Endothelial cell of umbilical vein (primary cell): Measurements from ENCODE around the gene TNS1. TPM values are rescaled to one million over a fixed set of nuclear protein-coding genes. Genes with fewer than 3 reads are reported as not detected.

ENCODE experiments used
- BruUV-seq: library from RNA; stranded (reverse); fragments of 400-500 nt; replicated peaks from 2 replicates; lab custom pipeline; 2021; lab: Mats Ljungman, UMichigan
- CTCF ChIA-PET: fragments of 300-600, 350-600 bp; sonication (Branson Sonifier 250); formaldehyde crosslinking; loops from one replicate; lab custom pipeline; 2021; ENCODE audit warnings: antibody characterized with exemption, inconsistent platforms; lab: Charles Lee
- POLR2A ChIA-PET: fragments of 300-600, 350-600 bp; sonication (Branson Sonifier 250); formaldehyde crosslinking; loops from one replicate; lab custom pipeline; 2021; ENCODE audit warnings: antibody characterized with exemption, inconsistent platforms; lab: Charles Lee
- DNase-seq: peaks from one replicate; pipeline ENCODE4 v3.0.0-alpha.2; 2011; ENCODE audit warnings: low read depth, low spot score
- FAIRE-seq: peaks from 2 replicates; lab custom pipeline; 2011; peaks lifted over from hg19 to GRCh38; lab: Jason Lieb, UNC
- H2AFZ ChIP-seq: 2 replicates; pipeline ENCODE4 v1.6.0; 2012; ENCODE audit warnings: low read depth, low read length, control low read depth, inconsistent platforms
- H3K27ac ChIP-seq: 2 replicates; pipeline ENCODE4 v1.5.1; 2011; ENCODE audit warnings: low read depth, mild to moderate bottlenecking, control low read depth, low read length, moderate library complexity; ENCODE audit not compliant: insufficient read depth
- H3K27me3 ChIP-seq, 2 experiments: 2 replicates each; pipeline versions ENCODE4 v1.6.0 to v1.6.1; 2011; ENCODE audit warnings: low read length in 2 of 2, mixed read lengths in 1 of 2; ENCODE audit not compliant: control insufficient read depth in 2 of 2, insufficient read depth in 2 of 2
- H3K36me3 ChIP-seq, 2 experiments: 2 replicates in 1 of 2; 3 replicates in 1 of 2; pipeline ENCODE4 v1.5.1; 2011; ENCODE audit warnings: low read length in 2 of 2, mild to moderate bottlenecking in 1 of 2, moderate library complexity in 1 of 2; ENCODE audit not compliant: control insufficient read depth in 2 of 2, insufficient read depth in 2 of 2; ENCODE audit errors: extremely low read depth in 1 of 2
- H3K4me1 ChIP-seq: 3 replicates; pipeline ENCODE4 v1.5.1; 2011; ENCODE audit warnings: mild to moderate bottlenecking, low read length; ENCODE audit not compliant: control insufficient read depth, insufficient read depth; ENCODE audit errors: extremely low read depth
- H3K4me2 ChIP-seq: 2 replicates; pipeline ENCODE4 v1.6.1; 2011; ENCODE audit warnings: low read length, control low read depth, mixed read lengths; ENCODE audit not compliant: insufficient read depth
- H3K4me3 ChIP-seq, 3 experiments: fragments of 200-600 bp in 1 of 3; sonication (generic), shearing (Covaris generic) in 1 of 3; replicated peaks in 1 of 3; 2 replicates each; pipeline ENCODE4 v1.5.1; 2011 to 2016; ENCODE audit warnings: control low read depth in 3 of 3, low read length in 3 of 3, mild to moderate bottlenecking in 2 of 3, inconsistent platforms in 1 of 3, low read depth in 1 of 3, moderate library complexity in 1 of 3; ENCODE audit not compliant: insufficient read depth in 1 of 3
- H3K79me2 ChIP-seq: 2 replicates; pipeline ENCODE4 v1.6.0; 2012; ENCODE audit warnings: low read length, inconsistent platforms; ENCODE audit not compliant: control insufficient read depth, insufficient read depth
- H3K9ac ChIP-seq: replicated peaks from 2 replicates; pipeline ENCODE3; 2011; ENCODE audit warnings: low read length, control low read depth; ENCODE audit not compliant: insufficient read depth; ENCODE audit errors: extremely low read depth
- H3K9me1 ChIP-seq: replicated peaks from 3 replicates; pipeline ENCODE4 v1.6.0; 2011; ENCODE audit warnings: mild to moderate bottlenecking, low read length; ENCODE audit not compliant: control insufficient read depth, insufficient read depth; ENCODE audit errors: extremely low read depth
- H3K9me3 ChIP-seq: replicated peaks from 2 replicates; pipeline ENCODE4 v1.5.1; 2012; ENCODE audit warnings: low read length, inconsistent platforms; ENCODE audit not compliant: control insufficient read depth, insufficient read depth
- H4K20me1 ChIP-seq: replicated peaks from 2 replicates; pipeline ENCODE3; 2011; ENCODE audit warnings: mild to moderate bottlenecking, low read length; ENCODE audit not compliant: control insufficient read depth, insufficient read depth; ENCODE audit errors: extremely low read depth
- EZH2 ChIP-seq: IDR thresholded peaks from 2 replicates; pipeline ENCODE4 v1.6.1; 2012; ENCODE audit warnings: borderline replicate concordance, low read depth, mild to moderate bottlenecking, moderate library complexity, low read length, inconsistent platforms; ENCODE audit not compliant: severe bottlenecking
- FOS ChIP-seq: IDR thresholded peaks from 2 replicates; pipeline ENCODE4 v1.6.1; 2011; ENCODE audit warnings: mild to moderate bottlenecking, low read length, moderate library complexity, borderline replicate concordance; ENCODE audit not compliant: insufficient read depth
- GATA2 ChIP-seq: IDR thresholded peaks from 2 replicates; pipeline ENCODE4 v1.7.0; 2011; ENCODE audit warnings: low read depth, mild to moderate bottlenecking, moderate library complexity, mixed read lengths, low read length; ENCODE audit not compliant: insufficient read length, insufficient read depth
- JUN ChIP-seq: IDR thresholded peaks from 2 replicates; pipeline ENCODE4 v1.6.1; 2011; ENCODE audit warnings: borderline replicate concordance, low read depth; ENCODE audit not compliant: insufficient read length, insufficient read depth
- MYC ChIP-seq: IDR thresholded peaks from one replicate; pipeline ENCODE4 v1.6.1; 2011; ENCODE audit warnings: mild to moderate bottlenecking, low read depth, low read length
- POLR2A ChIP-seq: IDR thresholded peaks from 2 replicates; pipeline ENCODE4 v1.6.1; 2012; ENCODE audit warnings: low read depth, mild to moderate bottlenecking, control low read depth, low read length
- POLR2AphosphoS5 ChIP-seq: IDR thresholded peaks from 2 replicates; pipeline ENCODE4 v1.6.1; 2012; ENCODE audit warnings: low read depth, mild to moderate bottlenecking, control low read depth, low read length, moderate library complexity; ENCODE audit not compliant: insufficient read depth
- dilution Hi-C: fragments of 300-500 bp; cut with MboI; formaldehyde crosslinking; loops from one replicate; pipeline ENCODE4 v1.15.0; 2019; ENCODE audit warnings: low sequenced_read_pairs; ENCODE audit not compliant: extremely low pct_ligation_motif_present
- intact Hi-C: fragments of 100-400 bp; cut with micrococcal nuclease; formaldehyde crosslinking; loops from one replicate; pipeline ENCODE4 v1.10.0; 2022
- polyA plus RNA-seq, 4 experiments: library from polyadenylated mRNA; depleted of rRNA in 3 of 4; stranded (reverse) in 3 of 4; unstranded in 1 of 4; fragments of >200 nt; gene quantifications; 2 replicates each; pipeline versions ENCODE4 v1.2.1 to v1.2.3, GENCODE V29; 2011 to 2012; ENCODE audit warnings: missing spikeins in 1 of 4
- total RNA-seq: library from RNA; stranded (reverse); gene quantifications from 2 replicates; pipeline ENCODE4 v1.2.3, GENCODE V29; 2021
- TF ChIP-seq, protein P1 (sequence below): IDR thresholded peaks from 2 replicates; pipeline ENCODE4 v1.6.1; 2011; ENCODE audit not compliant: insufficient read depth, insufficient read length
- TF ChIP-seq, protein P2 (sequence below), 2 donors: IDR thresholded peaks; 1 replicate in 1 of 2; 2 replicates in 1 of 2; pipeline ENCODE4 v1.5.1; 2011; ENCODE audit warnings: low read length in 2 of 2, mild to moderate bottlenecking in 2 of 2, moderate library complexity in 2 of 2, control low read depth in 1 of 2, inconsistent platforms in 1 of 2, low read depth in 1 of 2; ENCODE audit not compliant: insufficient read depth in 1 of 2; ENCODE audit errors: extremely low read depth in 1 of 2

Gene TNS1
- total and polyA plus RNA-seq, 2 donors (not counting 3 experiments of a cell fraction or from before 2014, with no cell fraction given) = 11.0 to 52.1 TPM

DNA sequence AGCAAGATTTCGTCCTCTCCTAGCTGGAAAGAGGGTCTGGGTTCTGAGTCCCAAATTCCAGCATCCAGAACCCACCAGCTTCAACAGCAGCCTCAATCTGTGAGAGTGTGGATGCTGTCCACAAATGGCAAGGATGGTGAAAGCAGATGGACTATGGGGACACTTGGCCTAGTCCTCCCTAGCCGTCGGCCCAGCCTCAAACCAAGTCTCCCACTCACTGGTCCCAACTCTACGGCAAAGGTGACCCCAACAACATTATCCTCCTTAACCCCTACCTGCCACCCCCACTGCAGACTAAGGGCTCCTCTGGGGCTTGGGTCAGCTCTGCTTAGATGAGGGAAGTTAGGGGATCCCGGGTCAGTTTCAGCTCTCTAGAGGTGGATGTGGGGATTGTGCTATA, 57.3 kb downstream of the TNS1 start:
- ChIA-PET POLR2A (no interaction called here), CTCF (interaction anchor here (1.8 to 3.4 kb wide), 4 partner anchors 12 to 48 kb away, joined by 4 to 15 read pairs (median 8); no protein-coding TSS in a partner anchor)
- Histone ChIP-seq H3K27ac (no peak overlapping the region), H3K4me1 (peaks cover 5% of the 10 kb centered on the region), H3K9me1 (no peaks in the 10 kb centered on the region), H3K9ac (no peak overlapping the region), H2AFZ (no peak overlapping the region), H3K27me3 (no peaks in the 10 kb centered on the region), H3K4me2 (no peak overlapping the region), H3K4me3 (no peak overlapping the region), H3K36me3 (no peaks in the 10 kb centered on the region), H4K20me1 (no peaks in the 10 kb centered on the region), H3K9me3 (no peaks in the 10 kb centered on the region), H3K79me2 (no peaks in the 10 kb centered on the region)
- intact Hi-C loops = no loop called here
- BruUV-seq = no TSS peak
- DNase-seq (no peak), FAIRE-seq (no peak)
- TF ChIP-seq POLR2AphosphoS5 = no peak
- TF ChIP-seq, protein P1, sequence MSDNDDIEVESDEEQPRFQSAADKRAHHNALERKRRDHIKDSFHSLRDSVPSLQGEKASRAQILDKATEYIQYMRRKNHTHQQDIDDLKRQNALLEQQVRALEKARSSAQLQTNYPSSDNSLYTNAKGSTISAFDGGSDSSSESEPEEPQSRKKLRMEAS = no peak
- TF ChIP-seq EZH2 = no peak
- no peak for TF ChIP-seq FOS
- dilution Hi-C loops = no loop called here

DNA sequence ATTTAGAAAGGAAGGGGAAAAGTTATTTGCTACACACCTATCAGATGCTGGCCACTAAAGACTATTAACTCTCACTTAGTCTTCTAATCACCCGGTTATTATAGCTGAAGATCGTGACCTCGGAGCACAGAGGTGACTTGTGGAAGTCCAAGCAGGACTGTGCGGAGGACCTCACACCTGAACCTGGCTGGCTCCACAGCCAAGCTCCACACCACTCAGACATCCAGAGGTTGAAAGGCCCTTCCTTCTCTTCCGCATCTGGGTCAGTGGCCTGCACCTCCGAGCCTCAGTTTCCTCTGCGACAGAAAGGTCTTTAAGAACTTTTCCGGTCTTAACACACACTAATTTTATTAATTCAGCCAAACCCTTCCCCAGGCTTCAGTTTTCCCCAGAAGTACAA, 57.9 kb downstream of the TNS1 start:
- ChIA-PET POLR2A (no interaction called here), CTCF (interaction anchor here (0.8 to 3.4 kb wide), 6 partner anchors 8 to 48 kb away, joined by 3 to 15 read pairs (median 4); no protein-coding TSS in a partner anchor)
- H3K4me3 ChIP-seq = no peak overlapping the region
- H3K9me3 ChIP-seq = no peaks in the 10 kb centered on the region
- FAIRE-seq (no peak), DNase-seq (no peak)
- no peaks in the 10 kb centered on the region for H3K79me2 ChIP-seq
- H3K4me1 ChIP-seq = peaks cover 5% of the 10 kb centered on the region
- no peak overlapping the region for H3K9ac ChIP-seq
- dilution Hi-C loops (no loop called here), intact Hi-C loops (loop anchor here (1.0 kb wide), 1 partner anchor 43 kb away; no protein-coding TSS in a partner anchor)
- H3K27me3 ChIP-seq = no peaks in the 10 kb centered on the region
- H3K9me1 ChIP-seq = no peaks in the 10 kb centered on the region
- no peak overlapping the region for H3K4me2 ChIP-seq
- no peak overlapping the region for H3K27ac ChIP-seq
- no peak overlapping the region for H2AFZ ChIP-seq
- no peak for TF ChIP-seq GATA2
- TF ChIP-seq POLR2AphosphoS5 = no peak
- no peak for TF ChIP-seq FOS
- no peak for TF ChIP-seq EZH2
- TF ChIP-seq JUN = no peak
- no peak for TF ChIP-seq MYC
- TF ChIP-seq POLR2A = no peak
- TF ChIP-seq, protein P1 = no peak
- TF ChIP-seq, protein P2, sequence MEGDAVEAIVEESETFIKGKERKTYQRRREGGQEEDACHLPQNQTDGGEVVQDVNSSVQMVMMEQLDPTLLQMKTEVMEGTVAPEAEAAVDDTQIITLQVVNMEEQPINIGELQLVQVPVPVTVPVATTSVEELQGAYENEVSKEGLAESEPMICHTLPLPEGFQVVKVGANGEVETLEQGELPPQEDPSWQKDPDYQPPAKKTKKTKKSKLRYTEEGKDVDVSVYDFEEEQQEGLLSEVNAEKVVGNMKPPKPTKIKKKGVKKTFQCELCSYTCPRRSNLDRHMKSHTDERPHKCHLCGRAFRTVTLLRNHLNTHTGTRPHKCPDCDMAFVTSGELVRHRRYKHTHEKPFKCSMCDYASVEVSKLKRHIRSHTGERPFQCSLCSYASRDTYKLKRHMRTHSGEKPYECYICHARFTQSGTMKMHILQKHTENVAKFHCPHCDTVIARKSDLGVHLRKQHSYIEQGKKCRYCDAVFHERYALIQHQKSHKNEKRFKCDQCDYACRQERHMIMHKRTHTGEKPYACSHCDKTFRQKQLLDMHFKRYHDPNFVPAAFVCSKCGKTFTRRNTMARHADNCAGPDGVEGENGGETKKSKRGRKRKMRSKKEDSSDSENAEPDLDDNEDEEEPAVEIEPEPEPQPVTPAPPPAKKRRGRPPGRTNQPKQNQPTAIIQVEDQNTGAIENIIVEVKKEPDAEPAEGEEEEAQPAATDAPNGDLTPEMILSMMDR (IDR thresholded peaks at IDR 0.05; ENCODE audit: extremely low read depth in 1 of 2, insufficient read depth in 1 of 2, low read depth in 1 of 2, low read length in 2 of 2) = no peak
- no peaks in the 10 kb centered on the region for H3K36me3 ChIP-seq
- BruUV-seq = no TSS peak
- no peaks in the 10 kb centered on the region for H4K20me1 ChIP-seq
